Activated CD8-positive, alpha-beta T cell treated with anti-CD3 and anti-CD28 coated beads for 36 hours (primary cell): ENCODE measurements around the gene KLF3. TPM values are rescaled to one million over a fixed set of nuclear protein-coding genes. Genes with fewer than 3 reads are reported as not detected.

Source experiments
- ATAC-seq: fragments of 200-7000 bp; cut with Tn5 transposase; one replicate; pipeline ENCODE4 v1.10.0; 2021; ENCODE audit warnings: mild to moderate bottlenecking, moderate library complexity
- CTCF ChIA-PET: fragments of 350-600 bp; sonication (Branson Sonifier 250); formaldehyde crosslinking; loops from one replicate; lab custom pipeline; 2021; ENCODE audit warnings: antibody characterized with exemption; lab: Charles Lee
- POLR2A ChIA-PET: fragments of 350-600 bp; sonication (Branson Sonifier 250); formaldehyde crosslinking; loops from one replicate; lab custom pipeline; 2021; ENCODE audit warnings: antibody characterized with exemption; lab: Charles Lee
- DNase-seq: peaks from one replicate; pipeline ENCODE4 v3.0.0-alpha.2; 2020
- H3K27ac Mint-ChIP-seq: one replicate; pipeline ENCODE4 v1.8.0; 2021; ENCODE audit warnings: mild to moderate bottlenecking, mixed read lengths
- H3K27me3 Mint-ChIP-seq: one replicate; pipeline ENCODE4 v1.8.0; 2021; ENCODE audit warnings: mixed read lengths
- H3K36me3 Mint-ChIP-seq: one replicate; pipeline ENCODE4 v1.8.0; 2021; ENCODE audit warnings: low read depth, mixed read lengths
- H3K4me1 Mint-ChIP-seq: one replicate; pipeline ENCODE4 v1.8.0; 2021; ENCODE audit warnings: low read depth, mixed read lengths
- H3K4me3 Mint-ChIP-seq: one replicate; pipeline ENCODE4 v1.8.0; 2021; ENCODE audit warnings: mild to moderate bottlenecking, moderate library complexity, mixed read lengths
- H3K9me3 Mint-ChIP-seq: one replicate; pipeline ENCODE4 v1.8.0; 2021; ENCODE audit warnings: mixed read lengths
- CTCF ChIP-seq: fragments of 200-600 bp; IDR thresholded peaks from one replicate; pipeline ENCODE4 v1.8.0; 2022; ENCODE audit warnings: antibody characterized with exemption, mild to moderate bottlenecking
- intact Hi-C: fragments of 100-400 bp; cut with micrococcal nuclease; formaldehyde crosslinking; loops from one replicate; pipeline ENCODE4 v1.10.0; 2022
- total RNA-seq, 2 experiments: library from RNA; stranded (reverse); gene quantifications; one replicate each; pipeline ENCODE4 v1.2.3, GENCODE V29; 2021

The KLF3 gene
- 1 to 10 TPM; 5.5 to 6.0 TPM for total RNA-seq

GRCh38 chr4:38663801-38664705, at the start of gene KLF3:
Gene KLF3, plus strand, starts transcription at chr4:38664199. Its CDS starts 16,427 bp downstream, at chr4:38680626.
- ChIA-PET POLR2A (interaction anchor here (1.0 to 1.6 kb wide), 3 partner anchors 9 to 345 kb away, joined by 3 to 6 read pairs (median 4); no protein-coding TSS in a partner anchor), CTCF (no interaction called here)
- DNase-seq (peak; percentile 68), ATAC-seq (peak; percentile 64)
- H3K4me1 Mint-ChIP-seq = peaks cover 63% of the 10 kb centered on the region
- intact Hi-C loops = loop anchor here (10.0 kb wide), 1 partner anchor 979 kb away; the partner anchor contains the start of gene RELL1
- peaks cover 7% of the 10 kb centered on the region for H3K36me3 Mint-ChIP-seq
- peaks cover 8% of the 10 kb centered on the region for H3K9me3 Mint-ChIP-seq
- H3K27ac Mint-ChIP-seq = peak within 1 kb of the TSS; percentile 89
- no peaks in the 10 kb centered on the region for H3K27me3 Mint-ChIP-seq
- no peak for TF ChIP-seq CTCF
- peak within 1 kb of the TSS; percentile 79 for H3K4me3 Mint-ChIP-seq

DNA sequence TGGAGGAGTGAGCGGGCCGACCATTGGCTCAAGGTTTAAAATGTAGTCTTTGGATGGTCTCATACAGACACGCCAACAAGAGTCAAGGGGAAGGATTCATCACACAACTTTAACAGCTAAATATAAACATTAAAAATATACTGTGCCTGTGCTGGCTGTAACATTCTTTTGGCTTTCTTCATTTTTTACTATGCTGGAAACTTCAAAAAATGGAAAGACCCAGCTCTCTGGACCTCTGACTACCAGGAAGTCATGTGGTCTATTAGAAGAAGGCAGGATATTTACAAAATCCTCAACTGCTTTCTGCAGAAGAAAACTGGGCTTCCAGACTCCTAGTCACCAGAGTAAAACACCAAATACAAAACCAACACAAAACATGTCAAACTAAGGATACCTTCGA, 49.8 kb upstream of the KLF3 start:
- no peak for ATAC-seq
- ChIA-PET CTCF (interaction anchor here (0.8 to 1.4 kb wide), 3 partner anchors 9 to 295 kb away, joined by 3 read pairs; no protein-coding TSS in a partner anchor), POLR2A (no interaction called here)
- Mint-ChIP-seq H3K9me3 (no peaks in the 10 kb centered on the region), H3K4me3 (no peak overlapping the region), H3K4me1 (peaks cover 16% of the 10 kb centered on the region), H3K27ac (no peak overlapping the region), H3K27me3 (no peaks in the 10 kb centered on the region), H3K36me3 (no peaks in the 10 kb centered on the region)
- no peak for DNase-seq
- intact Hi-C loops = no loop called here
- no peak for TF ChIP-seq CTCF

DNA sequence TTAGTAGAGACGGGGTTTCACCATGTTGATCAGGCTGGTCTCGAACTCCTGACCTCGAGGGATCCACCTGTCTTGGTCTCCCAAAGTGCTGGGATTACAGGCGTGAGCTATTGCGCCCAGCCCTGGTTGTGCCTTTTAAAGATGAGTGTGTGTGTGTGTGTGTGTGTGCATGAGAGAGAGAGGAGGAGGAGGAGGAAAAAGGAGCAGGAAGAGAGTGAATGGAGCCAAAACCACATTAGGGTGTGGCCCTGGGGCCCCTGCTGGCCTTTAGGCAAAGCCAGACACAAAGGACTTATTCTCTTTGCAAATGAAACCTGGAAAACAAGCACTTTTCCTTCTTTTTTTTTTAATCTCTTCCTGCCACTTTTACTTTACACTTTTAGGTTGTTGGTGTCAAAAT, 48.2 kb upstream of the KLF3 start:
- H3K4me3 Mint-ChIP-seq = no peak overlapping the region
- no peaks in the 10 kb centered on the region for H3K9me3 Mint-ChIP-seq
- ATAC-seq = no peak
- H3K27me3 Mint-ChIP-seq = no peaks in the 10 kb centered on the region
- ChIA-PET POLR2A (no interaction called here), CTCF (no interaction called here)
- TF ChIP-seq CTCF = no peak
- intact Hi-C loops = no loop called here
- peaks cover 10% of the 10 kb centered on the region for H3K4me1 Mint-ChIP-seq
- no peak overlapping the region for H3K27ac Mint-ChIP-seq
- no peaks in the 10 kb centered on the region for H3K36me3 Mint-ChIP-seq
- no peak for DNase-seq

DNA sequence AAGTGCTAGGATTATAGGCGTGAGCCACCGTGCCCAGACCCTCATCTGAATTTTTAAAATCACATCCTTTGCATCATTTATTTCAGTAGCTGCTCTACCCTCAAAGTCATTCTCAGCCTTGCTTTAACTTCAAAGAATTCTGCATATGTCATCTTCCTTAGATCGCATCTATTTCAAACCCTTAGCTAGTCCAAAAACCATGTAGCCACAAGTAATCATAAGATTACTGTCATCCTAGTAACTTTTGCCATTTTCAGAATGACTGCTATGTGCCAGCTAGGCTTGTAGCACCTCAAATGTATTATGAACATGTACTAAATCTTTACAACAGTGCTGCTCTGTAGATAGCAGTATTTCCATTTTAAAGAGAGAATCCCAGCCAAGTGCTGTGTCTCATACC, 45.5 kb upstream of the KLF3 start:
- H3K27me3 Mint-ChIP-seq = no peaks in the 10 kb centered on the region
- ChIA-PET CTCF (no interaction called here), POLR2A (no interaction called here)
- no peak overlapping the region for H3K4me3 Mint-ChIP-seq
- no peak overlapping the region for H3K27ac Mint-ChIP-seq
- no peaks in the 10 kb centered on the region for H3K9me3 Mint-ChIP-seq
- intact Hi-C loops = no loop called here
- H3K4me1 Mint-ChIP-seq = peaks cover 10% of the 10 kb centered on the region
- ATAC-seq (peak; percentile 70), DNase-seq (no peak)
- no peak for TF ChIP-seq CTCF
- H3K36me3 Mint-ChIP-seq = no peaks in the 10 kb centered on the region

GRCh38 chr4:38619316-38619715, 44.7 kb upstream of the KLF3 start:
- DNase-seq = no peak
- intact Hi-C loops = no loop called here
- ChIA-PET CTCF (no interaction called here), POLR2A (no interaction called here)
- Mint-ChIP-seq H3K27ac (no peak overlapping the region), H3K4me3 (no peak overlapping the region), H3K36me3 (no peaks in the 10 kb centered on the region), H3K27me3 (no peaks in the 10 kb centered on the region), H3K4me1 (peaks cover 6% of the 10 kb centered on the region), H3K9me3 (no peaks in the 10 kb centered on the region)
- ATAC-seq = no peak
- TF ChIP-seq CTCF = no peak
